HepG2 (cell line): ENCODE results near the gene EPB41L1. TPM values are rescaled to one million over a fixed set of nuclear protein-coding genes. Genes with fewer than 3 reads are reported as not detected.

ENCODE experiments used
- DDIT3 ChIP-seq: sonication (generic); formaldehyde crosslinking; IDR thresholded peaks from 2 replicates; pipeline ENCODE4 v1.4.0; 2020; ENCODE audit warnings: mild to moderate bottlenecking, missing genetic modification reagents
- ESRRA ChIP-seq: sonication (generic); formaldehyde crosslinking; IDR thresholded peaks from 2 replicates; pipeline ENCODE4 v1.5.1; 2020; ENCODE audit warnings: mild to moderate bottlenecking, low read depth, missing genetic modification reagents
- GABPB1 ChIP-seq: IDR thresholded peaks from 2 replicates; pipeline ENCODE4 v1.6.1; 2016; ENCODE audit warnings: mild to moderate bottlenecking, missing genetic modification reagents, moderate library complexity, missing compliant biosample characterization
- HOXA3 ChIP-seq: sonication (generic); formaldehyde crosslinking; IDR thresholded peaks from 2 replicates; pipeline ENCODE4 v1.5.0; 2020; ENCODE audit warnings: missing genetic modification reagents
- IKZF1 ChIP-seq: fragments of 450-650 bp; IDR thresholded peaks from 2 replicates; pipeline ENCODE4 v1.7.1; 2016
- KLF12 ChIP-seq: sonication (generic); formaldehyde crosslinking; IDR thresholded peaks from 2 replicates; pipeline ENCODE4 v1.4.0; 2020; ENCODE audit warnings: missing genetic modification reagents, borderline replicate concordance
- LBX2 ChIP-seq: sonication (generic); formaldehyde crosslinking; IDR thresholded peaks from 2 replicates; pipeline ENCODE4 v1.5.0; 2020; ENCODE audit warnings: missing genetic modification reagents, mild to moderate bottlenecking, borderline replicate concordance
- MNT ChIP-seq: fragments of 450-650 bp; IDR thresholded peaks from 2 replicates; pipeline ENCODE4 v1.6.1; 2016
- MTF2 ChIP-seq: sonication (generic); formaldehyde crosslinking; IDR thresholded peaks from 2 replicates; pipeline ENCODE4 v1.5.0; 2020; ENCODE audit warnings: missing genetic modification reagents, borderline replicate concordance
- SAP130 ChIP-seq: IDR thresholded peaks from 2 replicates; pipeline ENCODE4 v1.6.1; 2016; ENCODE audit warnings: low read depth
- SMARCE1 ChIP-seq: fragments of 450-650 bp; IDR thresholded peaks from 2 replicates; pipeline ENCODE4 v1.6.1; 2017; ENCODE audit warnings: borderline replicate concordance
- TEF ChIP-seq: sonication (generic); formaldehyde crosslinking; IDR thresholded peaks from 2 replicates; pipeline ENCODE4 v1.5.0; 2020; ENCODE audit warnings: missing genetic modification reagents
- ZBTB20 ChIP-seq: sonication (generic); formaldehyde crosslinking; IDR thresholded peaks from 2 replicates; pipeline ENCODE4 v1.8.1; 2023; ENCODE audit warnings: missing genetic modification reagents, low read depth, mild to moderate bottlenecking, borderline replicate concordance
- ZNF142 ChIP-seq: sonication (generic); formaldehyde crosslinking; IDR thresholded peaks from 2 replicates; pipeline ENCODE4 v1.4.0; 2020; ENCODE audit warnings: missing genetic modification reagents
- ZNF280B ChIP-seq: sonication (generic); formaldehyde crosslinking; IDR thresholded peaks from 2 replicates; pipeline ENCODE4 v1.5.0; 2020; ENCODE audit warnings: missing genetic modification reagents, mild to moderate bottlenecking, borderline replicate concordance
- ZNF556 ChIP-seq: sonication (generic); formaldehyde crosslinking; IDR thresholded peaks from 2 replicates; pipeline ENCODE4 v1.4.0; 2020; ENCODE audit warnings: mild to moderate bottlenecking, missing genetic modification reagents, borderline replicate concordance
- ZNF615 ChIP-seq: sonication (generic); formaldehyde crosslinking; IDR thresholded peaks from 2 replicates; pipeline ENCODE4 v1.5.0; 2020; ENCODE audit warnings: mild to moderate bottlenecking, missing genetic modification reagents, borderline replicate concordance
- ZNF704 ChIP-seq: sonication (generic); formaldehyde crosslinking; IDR thresholded peaks from 2 replicates; pipeline ENCODE4 v1.8.1; 2023; ENCODE audit warnings: mild to moderate bottlenecking, inconsistent platforms, moderate library complexity, missing genetic modification reagents, borderline replicate concordance
- ZNF724P ChIP-seq: sonication (generic); formaldehyde crosslinking; IDR thresholded peaks from 2 replicates; pipeline ENCODE4 v1.8.0; 2022; ENCODE audit warnings: missing genetic modification reagents, borderline replicate concordance
- polyA plus RNA-seq, 8 experiments: library from polyadenylated mRNA; depleted of rRNA in 3 of 8; stranded (reverse) in 7 of 8; unstranded in 1 of 8; fragments of >200 nt; fragmentation: Illumina TruSeq in 4 of 8; extraction: Trizol in 4 of 8; gene quantifications; 2 replicates each; pipeline versions ENCODE4 v1.2.1 to v1.2.3, GENCODE V29; 2011 to 2016; ENCODE audit warnings: low read depth in 4 of 8, missing spikeins in 1 of 8, mixed read lengths in 1 of 8; ENCODE audit not compliant: insufficient read depth in 1 of 8
- total RNA-seq, 5 experiments: library from RNA; depleted of rRNA; stranded (reverse); fragments of >200 nt; fragmentation: Illumina TruSeq; extraction: Trizol; gene quantifications; 2 replicates each; pipeline ENCODE4 v1.2.3, GENCODE V29; 2016; ENCODE audit warnings: low read depth in 1 of 5

The EPB41L1 gene
- total and polyA plus RNA-seq, 2 of the 13 experiments (the other 11 are each of a cell fraction or from before 2014, with no cell fraction given) = 16.7 to 39.0 TPM

GRCh38 chr20:36238760-36239159 is 84.2 kb downstream of the EPB41L1 start (continued):
- TF ChIP-seq ZNF704 (CRISPR knock-in tag) (no peak), MNT (no peak), IKZF1 (no peak), ZNF280B (CRISPR knock-in tag) (no peak), ZNF615 (CRISPR knock-in tag) (no peak), KLF12 (CRISPR knock-in tag) (no peak), GABPB1 (CRISPR knock-in tag) (0 out of 2 replicates have a peak, but pooled peaks have one; percentile 3), ZNF724P (no peak), MTF2 (CRISPR knock-in tag) (no peak), SAP130 (0 out of 2 replicates have a peak, but pooled peaks have one; percentile 30), ZNF556 (CRISPR knock-in tag) (no peak), ESRRA (CRISPR knock-in tag) (no peak), HOXA3 (no peak), ZBTB20 (CRISPR knock-in tag) (no peak), SMARCE1 (no peak), LBX2 (CRISPR knock-in tag) (no peak), TEF (CRISPR knock-in tag) (peak; percentile 82; the same call in 1 of the 2 replicates), DDIT3 (CRISPR knock-in tag) (no peak), ZNF142 (CRISPR knock-in tag) (no peak)
